Transverse colon (tissue), 4 donors: ENCODE measurements around the gene F2RL2.

Experiments
- POLR2A ChIP-seq: fragments of 450-650 bp; IDR thresholded peaks from one replicate; pipeline ENCODE4 v1.6.1; 2016; ENCODE audit warnings: antibody characterized with exemption, mild to moderate bottlenecking, moderate library complexity
- POLR2AphosphoS5 ChIP-seq, 3 donors: sonication (generic); formaldehyde crosslinking; IDR thresholded peaks; one replicate each; pipeline ENCODE4 v1.6.1; 2016; ENCODE audit warnings: antibody characterized with exemption in 3 of 3
- TF ChIP-seq, protein P1 (sequence below), 5 experiments: fragments of 200-600 bp in 3 of 5; fragments of 450-650 bp in 2 of 5; sonication (generic) in 3 of 5; IDR thresholded peaks; 1 replicate in 2 of 5; 2 replicates in 3 of 5; pipeline ENCODE4 v1.5.1; 2016 to 2017; ENCODE audit warnings: antibody characterized with exemption in 5 of 5, inconsistent platforms in 3 of 5, mild to moderate bottlenecking in 2 of 5, moderate library complexity in 1 of 5

DNA sequence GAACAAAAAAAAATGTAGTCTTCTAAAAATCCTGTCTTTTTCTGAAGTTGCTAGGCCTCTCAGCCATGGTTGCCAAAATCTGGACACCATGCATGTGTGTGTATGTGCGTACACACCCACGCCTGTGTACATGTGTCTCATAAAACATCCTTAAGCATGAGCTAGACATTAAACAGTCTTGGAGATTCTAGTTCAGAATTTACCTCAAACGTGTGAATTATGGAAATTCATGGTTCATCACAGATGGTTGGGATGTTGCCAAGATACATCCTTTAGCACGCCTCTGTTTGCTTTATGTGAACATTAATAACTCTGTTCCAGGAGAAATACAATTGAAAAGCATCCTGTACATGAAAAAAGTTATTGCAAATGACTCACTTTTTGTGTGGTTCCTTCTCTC lies 53.0 kb downstream of the F2RL2 start:
- TF ChIP-seq, protein P1, sequence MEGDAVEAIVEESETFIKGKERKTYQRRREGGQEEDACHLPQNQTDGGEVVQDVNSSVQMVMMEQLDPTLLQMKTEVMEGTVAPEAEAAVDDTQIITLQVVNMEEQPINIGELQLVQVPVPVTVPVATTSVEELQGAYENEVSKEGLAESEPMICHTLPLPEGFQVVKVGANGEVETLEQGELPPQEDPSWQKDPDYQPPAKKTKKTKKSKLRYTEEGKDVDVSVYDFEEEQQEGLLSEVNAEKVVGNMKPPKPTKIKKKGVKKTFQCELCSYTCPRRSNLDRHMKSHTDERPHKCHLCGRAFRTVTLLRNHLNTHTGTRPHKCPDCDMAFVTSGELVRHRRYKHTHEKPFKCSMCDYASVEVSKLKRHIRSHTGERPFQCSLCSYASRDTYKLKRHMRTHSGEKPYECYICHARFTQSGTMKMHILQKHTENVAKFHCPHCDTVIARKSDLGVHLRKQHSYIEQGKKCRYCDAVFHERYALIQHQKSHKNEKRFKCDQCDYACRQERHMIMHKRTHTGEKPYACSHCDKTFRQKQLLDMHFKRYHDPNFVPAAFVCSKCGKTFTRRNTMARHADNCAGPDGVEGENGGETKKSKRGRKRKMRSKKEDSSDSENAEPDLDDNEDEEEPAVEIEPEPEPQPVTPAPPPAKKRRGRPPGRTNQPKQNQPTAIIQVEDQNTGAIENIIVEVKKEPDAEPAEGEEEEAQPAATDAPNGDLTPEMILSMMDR (IDR thresholded peaks at IDR 0.05): no peak
- TF ChIP-seq POLR2AphosphoS5 (IDR thresholded peaks at IDR 0.05): no peak
- no peak for TF ChIP-seq POLR2A
